HG03066 (cell line): Measurements from ENCODE around the gene YIPF1.
"Not testable (repeated sequence)": the region's sequence is repeated elsewhere in the genome, so short reads cannot be mapped to it uniquely, and the experiment has no call there.

Source experiments
- ATAC-seq: cut with Tn5 transposase; IDR thresholded peaks from one replicate; pipeline ENCODE4 v1.9.1; 2021; ENCODE audit warnings: low read depth; ENCODE audit not compliant: unreplicated experiment

YIPF1 gene

GRCh38 chr1:53850082-53850673, 39.4 kb downstream of the YIPF1 start:
- ATAC-seq, result no peak

DNA sequence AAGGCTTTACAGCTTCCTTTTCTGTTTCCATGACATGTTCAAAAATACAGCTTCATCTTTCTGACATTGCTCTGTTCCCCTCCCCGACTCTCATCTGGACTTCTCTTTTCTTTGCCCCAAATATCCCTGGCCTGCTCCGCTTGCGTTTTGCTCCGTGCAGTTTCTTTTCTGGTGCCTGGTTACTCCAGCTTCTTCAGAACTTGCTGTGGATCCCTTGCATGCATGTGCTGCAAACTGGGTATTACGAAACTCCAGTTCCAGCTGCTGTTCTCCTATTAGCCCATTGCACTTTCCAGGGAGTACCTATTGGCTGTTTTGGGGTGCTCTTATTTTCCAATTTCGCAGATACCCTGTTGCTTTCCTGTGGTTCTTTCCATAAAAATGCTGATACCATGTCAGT, 41.6 kb downstream of the YIPF1 start:
- no peak for ATAC-seq

GRCh38 chr1:53842347-53842746, 47.2 kb downstream of the YIPF1 start:
- no peak for ATAC-seq

- ATAC-seq, result no peak
Observed at GRCh38 chr1:53838654-53838974, 51.0 kb downstream of the YIPF1 start.

GRCh38 chr1:53837924-53838653, 51.5 kb downstream of the YIPF1 start, which contains the start of gene NDC1:
Gene NDC1 (minus strand): TSS chr1:53838296. CDS start chr1:53838261, 35 bp downstream.
- peak; percentile 86 for ATAC-seq

DNA sequence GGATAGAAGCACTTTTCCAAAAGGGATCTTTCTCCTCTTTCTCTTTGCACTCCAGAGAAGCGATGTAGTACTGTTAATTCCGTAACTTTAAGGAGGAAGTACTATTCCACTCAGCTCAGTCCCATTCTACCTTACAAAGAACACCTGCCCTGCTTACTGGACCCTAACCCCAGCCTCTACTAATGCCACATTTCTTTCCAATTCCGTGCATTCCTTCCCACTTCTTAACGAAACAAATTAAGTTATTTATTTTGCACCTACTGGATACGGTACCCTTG, 52.0 kb downstream of the YIPF1 start:
- ATAC-seq, result no peak

- no peak for ATAC-seq
Observed at GRCh38 chr1:53835491-53835890, 54.1 kb downstream of the YIPF1 start.

DNA sequence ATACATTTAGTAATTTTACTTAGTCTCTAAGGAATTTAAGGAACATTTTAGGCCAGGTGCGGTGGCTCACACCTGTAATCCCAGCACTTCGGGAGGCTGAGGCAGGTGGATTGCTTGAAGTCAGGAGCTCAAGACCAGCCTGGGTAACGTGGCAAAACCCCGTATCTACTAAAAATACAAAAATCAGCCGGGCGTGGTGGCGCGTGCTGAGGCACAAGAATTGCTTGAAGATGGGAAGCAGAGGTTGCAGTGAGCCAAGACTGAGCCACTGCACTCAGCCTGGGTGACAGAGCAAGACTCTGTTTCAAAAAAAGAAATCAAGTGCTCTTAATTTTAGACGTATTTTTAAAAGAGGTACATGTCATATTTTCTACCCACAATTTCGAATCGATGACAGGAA, 54.8 kb downstream of the YIPF1 start:
- no peak for ATAC-seq

DNA sequence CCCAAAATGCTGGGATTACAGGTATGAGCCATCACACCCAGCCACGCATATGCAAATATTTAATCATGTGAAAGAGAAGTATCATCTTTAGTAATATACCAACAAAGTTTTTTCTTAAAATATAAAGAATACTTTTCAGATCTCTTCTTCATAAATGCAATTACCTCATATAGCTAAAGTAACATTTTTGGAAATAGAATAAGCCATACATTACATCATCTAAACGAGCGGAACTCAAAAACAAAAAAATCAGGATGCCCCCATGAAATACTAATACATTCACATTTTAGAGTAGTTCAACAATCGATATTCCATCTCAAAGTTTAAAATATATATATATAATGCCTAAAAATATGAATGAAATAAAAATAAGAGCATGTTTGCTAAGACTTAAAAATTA, 56.2 kb downstream of the YIPF1 start:
- ATAC-seq, result no peak

DNA sequence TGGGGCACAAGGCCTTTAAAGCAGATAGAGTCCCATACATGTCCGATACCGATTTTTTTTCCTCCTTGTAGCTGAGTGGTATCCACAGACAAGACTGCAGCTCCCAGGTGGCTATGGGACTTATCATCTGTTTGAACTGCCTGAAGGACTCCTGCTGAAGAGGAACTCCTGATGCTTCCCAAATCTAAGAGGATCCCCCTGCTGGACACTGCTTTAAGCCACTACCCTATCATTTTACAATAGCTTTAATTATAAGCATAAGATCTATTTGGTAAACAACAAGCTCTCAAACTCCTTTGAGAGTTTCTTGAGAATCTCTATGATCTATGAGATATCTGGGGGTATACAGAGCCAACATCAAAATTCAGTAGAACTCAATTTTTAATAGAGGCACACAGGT, 63.2 kb downstream of the YIPF1 start:
- no peak for ATAC-seq

GRCh38 chr1:53825306-53825705, 64.3 kb downstream of the YIPF1 start:
- no peak for ATAC-seq

DNA sequence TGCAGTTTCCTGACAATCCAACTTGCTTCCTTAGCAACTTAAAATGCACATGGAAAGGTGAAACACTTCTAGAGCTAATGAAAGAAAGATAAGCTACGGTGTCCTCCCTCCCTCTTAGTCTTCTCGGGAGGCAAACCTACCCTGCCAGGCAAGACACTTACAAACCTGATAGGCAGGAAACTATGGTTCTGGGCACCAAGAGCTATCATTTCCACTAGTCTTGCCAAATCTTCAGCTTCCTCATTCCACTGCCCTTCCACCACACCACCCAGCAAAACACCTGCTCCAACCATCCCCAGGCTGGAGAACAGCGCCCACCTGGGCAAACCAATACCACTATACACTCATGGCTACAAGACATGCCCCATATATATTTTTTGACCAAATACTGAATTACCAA, 66.7 kb downstream of the YIPF1 start:
- ATAC-seq, result no peak

GRCh38 chr1:53821380-53821779, 68.2 kb downstream of the YIPF1 start:
- no peak for ATAC-seq

- ATAC-seq, result no peak
Observed at GRCh38 chr1:53819387-53819786, 70.2 kb downstream of the YIPF1 start.

GRCh38 chr1:53816584-53816983, 73.0 kb downstream of the YIPF1 start:
- ATAC-seq, result not testable (repeated sequence)

GRCh38 chr1:53815484-53815883, 74.1 kb downstream of the YIPF1 start:
- not testable (repeated sequence) for ATAC-seq

- ATAC-seq, result no peak
Observed at GRCh38 chr1:53811414-53811851, 78.2 kb downstream of the YIPF1 start.

DNA sequence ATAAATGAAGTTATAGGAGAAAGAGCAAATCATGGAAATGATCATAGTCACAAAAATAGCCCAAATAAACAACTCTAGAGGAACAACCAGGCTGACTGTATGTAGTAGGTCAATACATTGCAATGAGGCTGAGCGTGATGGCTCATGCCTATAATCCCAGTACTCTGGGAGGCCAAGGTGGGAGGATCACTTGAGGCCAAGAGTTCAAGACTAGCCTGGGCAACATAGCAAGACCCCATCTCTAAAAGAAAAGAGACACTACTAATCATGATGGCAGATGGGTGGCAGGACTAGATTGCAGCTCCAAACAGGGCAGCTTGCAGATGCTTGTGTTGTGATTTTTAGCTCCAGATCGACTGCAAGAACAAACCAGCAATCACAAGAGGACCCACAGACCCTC, 79.1 kb downstream of the YIPF1 start:
- no peak for ATAC-seq

DNA sequence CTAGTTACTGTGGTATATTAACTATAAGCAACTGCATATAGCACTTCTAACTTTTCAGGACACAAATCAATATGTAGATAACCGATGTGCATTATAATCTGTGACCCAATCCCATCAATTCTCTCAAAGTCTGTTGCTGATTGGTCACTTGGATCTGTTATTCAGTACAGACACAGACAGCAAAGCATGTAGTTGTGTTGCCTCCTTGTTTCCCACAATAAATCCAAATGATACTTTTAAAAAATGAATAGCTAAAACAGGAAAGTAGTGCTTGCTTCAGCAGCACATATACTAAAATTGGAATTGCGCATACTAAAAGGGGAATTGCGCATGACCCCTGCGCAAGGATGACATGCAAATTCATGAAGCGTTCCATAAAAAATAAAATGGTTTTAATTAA, 79.6 kb downstream of the YIPF1 start:
- ATAC-seq, result no peak

DNA sequence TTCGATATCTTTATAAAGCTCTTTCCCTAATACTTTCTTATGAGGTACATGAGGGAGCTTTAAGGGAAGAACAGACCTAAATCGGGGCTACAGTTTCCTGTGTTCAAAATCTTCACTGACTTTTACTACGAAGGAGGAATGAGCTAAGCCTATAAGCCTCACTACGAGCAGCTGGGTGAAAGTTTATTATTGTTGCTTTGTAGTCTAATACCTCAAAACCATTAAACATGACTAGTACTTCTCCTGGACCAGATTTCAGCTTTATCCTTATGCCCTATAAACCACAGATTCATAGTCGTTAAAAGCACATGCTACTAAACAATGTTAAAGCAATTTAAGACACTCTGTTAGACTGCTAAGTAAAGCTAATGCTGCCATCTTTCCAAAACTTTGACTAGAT, 81.7 kb downstream of the YIPF1 start:
- ATAC-seq, result no peak

DNA sequence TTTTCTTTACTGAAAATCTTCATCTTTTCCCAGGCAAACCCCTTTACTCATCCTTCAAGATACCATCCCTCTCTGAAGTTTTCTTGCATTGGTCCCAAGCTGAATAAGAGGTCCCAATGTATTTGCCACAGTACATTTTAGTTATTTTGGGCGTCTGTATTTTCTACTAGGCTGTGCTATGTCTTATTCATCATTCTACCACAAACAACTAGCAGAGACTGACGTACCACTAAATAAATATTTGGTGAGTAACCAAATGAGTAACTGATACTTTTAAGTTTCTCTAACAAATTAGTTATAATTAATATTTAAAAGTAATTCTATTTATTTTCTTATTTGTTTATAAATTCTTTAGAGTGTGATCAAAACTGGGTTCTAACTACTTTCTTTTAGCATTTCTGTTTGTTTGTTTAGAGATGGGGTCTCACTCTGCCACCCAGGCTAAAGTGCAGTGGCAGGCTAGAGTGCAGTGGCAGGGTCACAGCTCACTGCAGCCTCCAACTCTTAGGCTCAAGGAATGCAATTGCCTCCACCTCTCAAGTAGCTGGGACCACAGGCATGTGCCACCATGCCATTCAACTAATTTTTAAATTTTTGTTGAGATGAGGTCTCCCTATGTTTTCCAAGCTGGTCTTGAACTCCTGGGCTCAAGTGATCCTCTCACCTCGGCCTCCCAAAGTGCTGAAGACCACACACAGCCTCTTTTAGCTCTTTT, 84.6 kb downstream of the YIPF1 start:
- ATAC-seq, result no peak

GRCh38 chr1:53804181-53804580, 85.4 kb downstream of the YIPF1 start:
- ATAC-seq, result no peak
